Astrocyte (in vitro differentiated cells and primary cell): ENCODE measurements around the gene COX4I2. TPM values are rescaled to one million over a fixed set of nuclear protein-coding genes. Genes with fewer than 3 reads are reported as not detected.
A peak's percentile ranks its signal among the peaks of the same experiment; 100 is the strongest.

ENCODE experiments used
- DNase-seq: peaks from one replicate; pipeline ENCODE4 v3.0.0-alpha.2; 2010; ENCODE audit warnings: low read depth
- FAIRE-seq: peaks from 2 replicates; lab custom pipeline; 2011; peaks lifted over from hg19 to GRCh38; lab: Jason Lieb, UNC
- H2AFZ ChIP-seq: 2 replicates; pipeline ENCODE4 v1.6.0; 2012; ENCODE audit warnings: low read depth, low read length, inconsistent platforms
- H3K27ac ChIP-seq: 2 replicates; pipeline ENCODE4 v1.5.1; 2011; ENCODE audit warnings: low read depth, low read length, inconsistent platforms
- H3K27me3 ChIP-seq: 2 replicates; pipeline ENCODE4 v1.6.0; 2011; ENCODE audit warnings: low read length, inconsistent platforms; ENCODE audit not compliant: insufficient read depth
- H3K36me3 ChIP-seq: 2 replicates; pipeline ENCODE4 v1.5.1; 2011; ENCODE audit warnings: low read length, inconsistent platforms; ENCODE audit not compliant: insufficient read depth
- H3K4me1 ChIP-seq: 2 replicates; pipeline ENCODE4 v1.5.1; 2011; ENCODE audit warnings: low read length, inconsistent platforms; ENCODE audit not compliant: insufficient read depth
- H3K4me2 ChIP-seq: 2 replicates; pipeline ENCODE4 v1.6.0; 2012; ENCODE audit warnings: low read length, inconsistent platforms
- H3K4me3 ChIP-seq: 2 replicates; pipeline ENCODE4 v1.5.1; 2011; ENCODE audit warnings: low read depth, mild to moderate bottlenecking, low read length, inconsistent platforms; ENCODE audit not compliant: insufficient read depth
- H3K79me2 ChIP-seq: 2 replicates; pipeline ENCODE4 v1.6.0; 2012; ENCODE audit warnings: mild to moderate bottlenecking, low read length, inconsistent platforms; ENCODE audit not compliant: insufficient read depth
- H3K9ac ChIP-seq: 2 replicates; pipeline ENCODE4 v1.6.0; 2012; ENCODE audit warnings: mild to moderate bottlenecking, low read length, inconsistent platforms
- H3K9me3 ChIP-seq: 2 replicates; pipeline ENCODE4 v1.5.1; 2012; ENCODE audit warnings: low read depth, mild to moderate bottlenecking, low read length, inconsistent platforms; ENCODE audit not compliant: insufficient read depth
- H4K20me1 ChIP-seq: 2 replicates; pipeline ENCODE4 v1.6.0; 2012; ENCODE audit warnings: low read length, inconsistent platforms; ENCODE audit not compliant: insufficient read depth
- H3K27ac Mint-ChIP-seq: one replicate; pipeline ENCODE4 v1.8.0; 2021; ENCODE audit warnings: mild to moderate bottlenecking, mixed read lengths; ENCODE audit not compliant: unreplicated experiment
- H3K27me3 Mint-ChIP-seq: one replicate; pipeline ENCODE4 v1.8.0; 2021; ENCODE audit warnings: low read depth, mixed read lengths; ENCODE audit not compliant: unreplicated experiment
- H3K36me3 Mint-ChIP-seq: one replicate; pipeline ENCODE4 v1.8.0; 2021; ENCODE audit warnings: low read depth, mixed read lengths; ENCODE audit not compliant: unreplicated experiment
- H3K4me1 Mint-ChIP-seq: one replicate; pipeline ENCODE4 v1.8.0; 2021; ENCODE audit warnings: low read depth, mixed read lengths; ENCODE audit not compliant: unreplicated experiment
- H3K4me3 Mint-ChIP-seq: one replicate; pipeline ENCODE4 v1.8.0; 2021; ENCODE audit warnings: mild to moderate bottlenecking, moderate library complexity, mixed read lengths; ENCODE audit not compliant: unreplicated experiment
- H3K9me3 Mint-ChIP-seq: one replicate; pipeline ENCODE4 v1.8.0; 2021; ENCODE audit warnings: mild to moderate bottlenecking, mixed read lengths; ENCODE audit not compliant: unreplicated experiment
- EZH2 ChIP-seq: IDR thresholded peaks from 2 replicates; pipeline ENCODE4 v1.6.1; 2012; ENCODE audit warnings: mild to moderate bottlenecking, low read length, inconsistent platforms; ENCODE audit not compliant: insufficient read depth
- total RNA-seq: library from RNA; stranded (reverse); gene quantifications from 2 replicates; pipeline ENCODE4 v1.2.1, GENCODE V29; 2021
- TF ChIP-seq, protein P1 (sequence below): IDR thresholded peaks from 2 replicates; pipeline ENCODE4 v1.5.1; 2011; ENCODE audit warnings: low read depth, mild to moderate bottlenecking, inconsistent platforms, low read length, moderate library complexity; ENCODE audit not compliant: insufficient read depth

The COX4I2 gene
- total RNA-seq, 1 donor from 2014 or later, result not detected

DNA sequence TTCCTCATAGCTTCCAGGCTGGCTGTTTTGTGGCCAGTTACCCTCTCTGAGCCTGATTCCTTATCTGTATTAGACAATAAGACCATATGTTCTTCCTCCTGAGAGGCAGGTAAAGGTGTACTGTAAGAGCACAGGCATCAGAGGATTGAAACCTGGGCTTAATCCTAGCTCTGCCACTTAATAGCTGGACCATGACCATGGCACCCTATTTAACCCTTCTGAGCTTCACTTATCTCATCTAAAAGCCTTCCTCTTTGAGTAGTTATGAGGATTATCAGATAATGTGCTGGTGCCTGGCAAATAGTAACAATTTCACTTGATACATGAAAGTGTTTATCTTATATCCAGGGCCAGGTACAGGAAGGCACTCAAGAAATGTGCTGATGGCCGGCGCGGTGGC is 50.1 kb downstream of the COX4I2 start:
- Histone ChIP-seq H3K36me3 (peaks cover 11% of the 10 kb centered on the region), H3K4me2 (no peak overlapping the region), H3K27me3 (no peaks in the 10 kb centered on the region), H3K9me3 (no peaks in the 10 kb centered on the region), H2AFZ (no peak overlapping the region), H3K79me2 (peaks cover 83% of the 10 kb centered on the region), H3K4me1 (peaks cover 4% of the 10 kb centered on the region), H3K27ac (no peak overlapping the region), H3K4me3 (no peak overlapping the region), H4K20me1 (peaks cover 45% of the 10 kb centered on the region), H3K9ac (no peak overlapping the region)
- H3K9me3 Mint-ChIP-seq, result no peaks in the 10 kb centered on the region
- TF ChIP-seq, protein P1, sequence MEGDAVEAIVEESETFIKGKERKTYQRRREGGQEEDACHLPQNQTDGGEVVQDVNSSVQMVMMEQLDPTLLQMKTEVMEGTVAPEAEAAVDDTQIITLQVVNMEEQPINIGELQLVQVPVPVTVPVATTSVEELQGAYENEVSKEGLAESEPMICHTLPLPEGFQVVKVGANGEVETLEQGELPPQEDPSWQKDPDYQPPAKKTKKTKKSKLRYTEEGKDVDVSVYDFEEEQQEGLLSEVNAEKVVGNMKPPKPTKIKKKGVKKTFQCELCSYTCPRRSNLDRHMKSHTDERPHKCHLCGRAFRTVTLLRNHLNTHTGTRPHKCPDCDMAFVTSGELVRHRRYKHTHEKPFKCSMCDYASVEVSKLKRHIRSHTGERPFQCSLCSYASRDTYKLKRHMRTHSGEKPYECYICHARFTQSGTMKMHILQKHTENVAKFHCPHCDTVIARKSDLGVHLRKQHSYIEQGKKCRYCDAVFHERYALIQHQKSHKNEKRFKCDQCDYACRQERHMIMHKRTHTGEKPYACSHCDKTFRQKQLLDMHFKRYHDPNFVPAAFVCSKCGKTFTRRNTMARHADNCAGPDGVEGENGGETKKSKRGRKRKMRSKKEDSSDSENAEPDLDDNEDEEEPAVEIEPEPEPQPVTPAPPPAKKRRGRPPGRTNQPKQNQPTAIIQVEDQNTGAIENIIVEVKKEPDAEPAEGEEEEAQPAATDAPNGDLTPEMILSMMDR, result no peak
- TF ChIP-seq EZH2, result no peak
- peaks cover 37% of the 10 kb centered on the region for H3K36me3 Mint-ChIP-seq
- no peaks in the 10 kb centered on the region for H3K27me3 Mint-ChIP-seq
- DNase-seq (no peak), FAIRE-seq (no peak)
- H3K4me3 Mint-ChIP-seq, result no peak overlapping the region
- H3K4me1 Mint-ChIP-seq, result peaks cover 20% of the 10 kb centered on the region
- no peak overlapping the region for H3K27ac Mint-ChIP-seq

DNA sequence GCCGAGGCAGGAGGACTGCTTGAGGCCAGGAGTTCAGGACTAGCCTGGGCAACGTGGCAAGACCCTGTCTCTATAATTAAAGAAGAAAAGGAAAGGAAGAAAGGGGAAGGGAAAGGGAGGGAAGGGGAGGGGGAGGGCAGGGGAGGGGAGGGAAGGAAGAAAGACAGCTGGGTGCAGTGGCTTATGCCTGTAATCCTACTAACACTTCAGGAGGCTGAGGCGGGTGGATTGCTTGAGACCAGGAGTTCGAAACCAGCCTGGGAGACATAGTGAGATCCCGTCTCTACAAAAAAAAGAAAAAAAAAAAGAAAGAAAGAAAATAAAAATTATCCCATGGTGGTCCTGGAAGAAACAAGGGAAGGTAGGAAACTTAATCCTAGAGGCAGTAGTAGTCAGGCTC is 51.4 kb downstream of the COX4I2 start:
- H3K36me3 ChIP-seq, result peaks cover 11% of the 10 kb centered on the region
- no peak overlapping the region for H3K27ac Mint-ChIP-seq
- H3K4me3 ChIP-seq, result no peak overlapping the region
- H2AFZ ChIP-seq, result no peak overlapping the region
- H3K4me3 Mint-ChIP-seq, result no peak overlapping the region
- FAIRE-seq (no peak), DNase-seq (no peak)
- H3K4me1 ChIP-seq, result peaks cover 4% of the 10 kb centered on the region
- TF ChIP-seq EZH2, result no peak
- TF ChIP-seq, protein P1, result no peak
- H4K20me1 ChIP-seq, result peaks cover 42% of the 10 kb centered on the region
- no peak overlapping the region for H3K4me2 ChIP-seq
- H3K36me3 Mint-ChIP-seq, result peaks cover 34% of the 10 kb centered on the region
- no peak overlapping the region for H3K27ac ChIP-seq
- peaks cover 24% of the 10 kb centered on the region for H3K4me1 Mint-ChIP-seq
- no peaks in the 10 kb centered on the region for H3K27me3 Mint-ChIP-seq
- no peaks in the 10 kb centered on the region for H3K9me3 Mint-ChIP-seq
- H3K79me2 ChIP-seq, result peaks cover 85% of the 10 kb centered on the region
- no peaks in the 10 kb centered on the region for H3K9me3 ChIP-seq
- no peak overlapping the region for H3K9ac ChIP-seq
- no peaks in the 10 kb centered on the region for H3K27me3 ChIP-seq

DNA sequence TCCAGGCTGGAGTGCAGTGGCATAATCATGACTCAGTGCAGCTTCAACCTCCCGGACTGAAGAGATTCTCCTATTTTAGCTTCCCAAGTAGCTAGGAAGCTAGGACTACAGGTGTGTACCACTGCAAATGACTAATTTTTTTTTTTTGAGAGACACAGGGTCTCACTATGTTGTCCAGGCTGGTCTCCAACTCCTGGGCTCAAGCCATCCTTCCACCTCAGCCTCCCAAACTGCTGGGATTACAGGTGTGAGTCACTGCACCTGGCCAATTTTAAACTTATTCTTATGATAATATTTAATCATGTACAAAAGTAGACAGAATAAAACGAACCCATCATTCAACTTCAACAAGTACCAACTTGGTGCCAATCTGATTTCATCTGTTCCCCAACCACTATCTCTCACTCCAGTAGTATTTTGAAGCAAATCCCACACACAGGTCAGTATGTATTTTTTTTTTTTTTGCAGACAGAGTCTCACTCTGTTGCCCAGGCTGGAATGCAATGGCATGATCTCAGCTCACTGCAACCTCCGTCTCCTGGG is 52.5 kb downstream of the COX4I2 start:
- H3K27me3 ChIP-seq, result no peaks in the 10 kb centered on the region
- H3K4me3 Mint-ChIP-seq, result no peak overlapping the region
- FAIRE-seq (no peak), DNase-seq (no peak)
- peaks cover 4% of the 10 kb centered on the region for H3K4me1 ChIP-seq
- H3K9ac ChIP-seq, result no peak overlapping the region
- H3K27ac Mint-ChIP-seq, result peak overlapping the region; percentile 0
- no peak overlapping the region for H2AFZ ChIP-seq
- H4K20me1 ChIP-seq, result peaks cover 44% of the 10 kb centered on the region
- H3K27ac ChIP-seq, result no peak overlapping the region
- peaks cover 35% of the 10 kb centered on the region for H3K4me1 Mint-ChIP-seq
- H3K27me3 Mint-ChIP-seq, result no peaks in the 10 kb centered on the region
- H3K79me2 ChIP-seq, result peaks cover 88% of the 10 kb centered on the region
- H3K36me3 Mint-ChIP-seq, result peaks cover 36% of the 10 kb centered on the region
- TF ChIP-seq, protein P1, result no peak
- no peak for TF ChIP-seq EZH2
- H3K4me3 ChIP-seq, result no peak overlapping the region
- H3K9me3 Mint-ChIP-seq, result no peaks in the 10 kb centered on the region
- no peaks in the 10 kb centered on the region for H3K9me3 ChIP-seq
- H3K4me2 ChIP-seq, result no peak overlapping the region
- peaks cover 11% of the 10 kb centered on the region for H3K36me3 ChIP-seq
